GM12875 (cell line): ENCODE results near the gene PCDHGC3.

Experiments
- H3K4me3 ChIP-seq: one replicate; pipeline ENCODE4 v1.5.1; 2011; ENCODE audit warnings: low read depth, low read length, control low read depth
- CTCF ChIP-seq: IDR thresholded peaks from 2 replicates; pipeline ENCODE4 v1.5.1; 2011; ENCODE audit warnings: low read depth, mild to moderate bottlenecking, control low read depth, inconsistent platforms, low read length, moderate library complexity, borderline replicate concordance; ENCODE audit not compliant: insufficient read depth

The PCDHGC3 gene

GRCh38 chr5:141517880-141518617, 42.3 kb downstream of the PCDHGC3 start:
- no peak for TF ChIP-seq CTCF
- H3K4me3 ChIP-seq, result no peak overlapping the region

- H3K4me3 ChIP-seq, result no peak overlapping the region
- no peak for TF ChIP-seq CTCF
These were observed 42.9 kb downstream of the PCDHGC3 start for GRCh38 chr5:141518618-141519015.

DNA sequence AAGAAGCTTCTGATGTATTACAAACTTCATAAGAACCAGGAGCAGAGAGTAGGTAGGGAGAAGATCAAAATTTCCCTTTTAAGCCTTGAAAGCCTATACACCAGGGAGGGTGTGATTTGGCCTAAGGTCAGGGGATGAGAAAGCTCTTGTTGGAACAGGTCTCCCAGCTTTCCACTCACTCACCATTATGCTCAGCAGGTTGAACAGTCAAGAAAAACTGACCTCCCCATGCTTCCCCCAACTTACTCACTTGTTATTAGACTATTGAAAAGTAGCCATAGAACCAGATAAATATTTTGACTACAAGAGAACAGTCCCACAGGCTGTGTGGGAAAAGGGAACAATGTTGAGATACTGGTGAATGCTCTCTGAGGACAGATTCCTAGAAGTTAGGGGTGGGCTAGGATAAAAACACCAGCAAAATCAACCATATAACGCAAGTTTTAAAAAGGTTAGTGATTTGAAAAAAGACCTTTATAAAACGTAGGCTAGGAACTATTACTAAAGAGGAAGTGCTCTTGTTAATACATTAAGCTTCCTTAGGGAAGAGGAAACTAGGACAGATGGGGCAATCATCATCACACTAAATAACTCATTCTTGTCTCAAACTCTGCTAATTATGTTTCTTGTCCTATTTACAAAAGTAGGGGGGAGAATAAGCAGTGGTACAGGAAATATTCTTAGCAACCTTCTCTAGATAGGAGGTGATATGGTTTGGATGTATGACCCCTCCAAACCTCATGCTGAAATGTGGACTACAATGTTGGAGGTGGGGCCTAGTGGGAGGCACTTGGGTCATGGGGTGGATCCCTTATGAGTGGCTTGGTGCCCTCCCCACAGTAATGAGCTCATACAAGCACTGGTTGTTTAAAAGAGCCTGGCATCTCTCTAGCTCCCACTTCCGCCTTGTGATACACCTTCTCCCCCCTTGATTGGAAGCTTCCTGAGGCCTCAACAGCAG, 44.1 kb downstream of the PCDHGC3 start:
- no peak for TF ChIP-seq CTCF
- H3K4me3 ChIP-seq, result no peak overlapping the region

DNA sequence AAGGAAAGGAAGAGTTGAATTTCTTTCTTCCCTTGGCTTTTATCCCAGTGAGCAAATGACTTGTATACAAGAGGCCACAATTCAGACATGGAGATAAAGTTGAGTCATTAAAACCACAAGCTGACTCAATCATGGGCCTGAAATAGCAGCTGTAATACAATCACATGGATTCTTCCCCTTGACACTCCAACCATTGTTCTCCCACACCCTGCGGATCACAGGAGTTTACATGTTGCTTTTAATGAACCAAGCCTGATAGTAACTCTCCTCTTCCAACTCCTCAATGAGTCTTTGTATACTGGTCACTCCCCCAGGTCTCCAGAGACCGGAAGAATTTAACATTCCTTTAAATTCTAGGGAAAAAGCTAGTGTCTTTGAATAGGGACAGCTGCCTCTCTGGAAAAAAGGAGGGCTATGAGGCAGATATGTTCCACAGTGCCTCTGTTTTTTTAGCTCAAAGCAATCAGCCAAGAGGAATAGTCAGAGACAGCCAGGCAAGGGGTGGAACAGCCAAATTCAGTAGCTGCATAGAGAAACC, 45.5 kb downstream of the PCDHGC3 start:
- TF ChIP-seq CTCF, result no peak

GRCh38 chr5:141522301-141522700, 46.5 kb downstream of the PCDHGC3 start:
- TF ChIP-seq CTCF, result no peak
- no peak overlapping the region for H3K4me3 ChIP-seq

More for the DNA sequence above, 45.5 kb downstream of the PCDHGC3 start:
- H3K4me3 ChIP-seq, result no peak overlapping the region

- H3K4me3 ChIP-seq, result no peak overlapping the region
- TF ChIP-seq CTCF, result no peak
These were observed 48.2 kb downstream of the PCDHGC3 start for GRCh38 chr5:141523991-141524390.
